HG02678 (cell line): ENCODE data around the gene UPB1.

ENCODE experiments used
- ATAC-seq: cut with Tn5 transposase; IDR thresholded peaks from one replicate; pipeline ENCODE4 v1.9.1; 2021; ENCODE audit warnings: mild to moderate bottlenecking, moderate library complexity; ENCODE audit not compliant: unreplicated experiment

UPB1 gene

DNA sequence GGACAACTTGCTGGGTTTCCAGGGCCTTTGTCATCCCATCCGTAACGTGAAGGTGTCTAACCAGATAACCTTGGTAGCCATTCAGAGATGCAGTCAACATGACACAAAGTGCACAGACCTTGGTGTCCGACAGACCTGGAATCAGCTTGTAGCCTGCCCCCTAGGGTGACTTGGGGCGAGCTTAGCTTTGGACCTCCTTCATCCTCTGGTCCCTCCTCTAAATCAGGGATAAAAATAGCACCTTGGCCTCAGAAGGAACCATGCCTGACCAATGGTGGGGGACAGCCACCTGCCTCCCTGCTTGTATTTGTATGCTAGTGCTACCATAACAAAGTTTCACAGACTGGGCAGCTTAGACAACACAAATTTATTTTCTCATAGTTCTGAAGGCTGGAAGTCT is 64.3 kb downstream of the UPB1 start:
- no peak for ATAC-seq

DNA sequence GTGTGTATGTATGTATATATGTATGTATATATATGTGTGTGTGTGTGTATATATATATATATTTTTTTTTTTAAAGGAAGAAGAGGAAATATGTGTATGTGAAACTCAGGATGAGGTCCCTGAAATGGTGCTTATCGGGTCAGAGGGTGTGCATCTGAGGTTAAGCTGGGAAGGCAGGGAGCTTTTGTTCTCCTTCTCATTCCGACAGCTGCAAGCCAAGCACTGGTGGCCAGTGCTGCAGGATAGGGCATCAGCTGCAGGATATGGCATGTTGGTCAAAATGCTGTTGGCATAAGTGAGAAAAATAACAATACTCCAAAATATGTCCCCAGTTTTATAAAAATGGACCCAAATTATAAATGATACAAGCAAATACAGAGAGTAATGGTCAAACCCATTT is 68.1 kb downstream of the UPB1 start:
- no peak for ATAC-seq

DNA sequence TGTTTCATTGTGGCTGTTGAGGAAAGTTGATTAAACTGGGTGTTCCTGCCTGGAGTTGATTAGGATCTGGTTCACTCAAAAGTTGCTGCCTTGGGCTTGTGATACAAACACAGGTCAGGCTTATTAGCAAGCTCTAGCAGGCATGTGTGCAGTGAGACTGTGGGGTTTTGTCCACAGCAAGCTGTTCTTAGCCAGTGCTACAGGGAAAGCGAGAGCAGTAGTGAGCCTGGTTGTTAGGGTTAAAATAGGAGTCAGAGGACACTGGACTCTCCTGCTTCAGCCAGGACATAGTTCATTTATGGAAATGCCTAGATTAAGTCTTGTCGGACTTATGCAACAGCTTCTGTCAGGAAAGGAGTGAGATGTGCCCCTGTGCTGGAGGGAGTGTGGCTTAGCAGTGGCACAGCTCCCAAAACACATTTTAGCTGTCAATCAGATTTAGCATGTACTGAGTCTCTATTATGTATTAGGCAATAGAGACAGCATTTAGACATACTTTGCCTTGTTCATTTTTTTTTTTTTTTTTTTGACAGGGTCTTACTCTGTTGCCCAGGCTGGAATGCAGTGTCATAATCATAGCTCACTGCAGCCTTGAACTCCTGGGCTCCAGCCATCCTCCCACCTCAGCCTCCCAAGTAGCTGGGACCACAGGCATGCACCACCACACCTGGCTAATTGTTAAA is 69.4 kb downstream of the UPB1 start:
- no peak for ATAC-seq

DNA sequence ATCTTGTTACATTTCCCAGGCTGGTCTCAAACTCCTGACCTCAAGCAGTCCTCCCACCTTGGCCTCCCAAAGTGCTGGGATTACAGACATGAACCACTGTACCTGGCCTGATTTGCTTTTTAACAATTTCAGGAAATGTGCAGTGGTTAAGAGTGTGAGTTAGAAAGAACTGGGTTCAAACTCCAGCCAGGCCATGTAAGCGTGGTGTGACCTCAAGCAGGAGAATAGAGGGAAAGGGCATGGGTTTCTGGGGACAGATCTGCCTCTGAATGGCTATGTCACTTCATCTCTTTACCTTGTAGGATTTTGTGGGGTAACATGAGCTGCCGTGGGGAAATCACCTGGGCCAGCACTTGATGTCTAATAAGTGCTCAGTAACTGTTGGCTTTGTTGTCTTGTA is 69.9 kb downstream of the UPB1 start:
- no peak for ATAC-seq

DNA sequence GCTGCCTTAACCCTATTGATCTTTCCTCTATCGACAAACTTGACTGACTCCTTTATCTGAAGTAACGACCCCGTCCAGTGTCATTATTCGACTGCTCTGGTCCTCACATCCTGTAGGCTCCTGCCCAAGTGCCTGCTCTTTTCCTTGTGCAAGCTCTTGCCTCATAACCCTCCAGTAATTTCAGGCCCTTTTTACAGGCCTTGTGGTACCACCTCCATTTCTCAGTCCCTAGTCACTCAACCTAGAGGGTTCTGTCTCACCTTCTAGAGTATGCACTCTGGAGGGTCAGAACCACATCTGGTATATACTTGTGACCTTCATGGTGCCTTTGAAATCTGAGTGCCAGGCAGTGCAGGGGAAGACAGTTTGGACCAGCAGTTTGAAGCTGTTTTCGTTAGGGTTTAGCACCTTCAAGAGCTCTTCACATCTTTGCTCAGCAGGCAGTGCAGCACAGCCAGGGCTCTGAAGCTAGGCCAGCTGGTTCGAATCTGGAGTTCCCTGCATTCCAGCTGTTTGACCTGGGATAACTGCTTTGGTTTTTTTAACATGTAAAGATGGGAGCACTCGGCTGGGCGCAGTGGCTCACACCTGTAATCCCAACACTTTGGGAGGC is 71.9 kb downstream of the UPB1 start:
- ATAC-seq, result no peak

DNA sequence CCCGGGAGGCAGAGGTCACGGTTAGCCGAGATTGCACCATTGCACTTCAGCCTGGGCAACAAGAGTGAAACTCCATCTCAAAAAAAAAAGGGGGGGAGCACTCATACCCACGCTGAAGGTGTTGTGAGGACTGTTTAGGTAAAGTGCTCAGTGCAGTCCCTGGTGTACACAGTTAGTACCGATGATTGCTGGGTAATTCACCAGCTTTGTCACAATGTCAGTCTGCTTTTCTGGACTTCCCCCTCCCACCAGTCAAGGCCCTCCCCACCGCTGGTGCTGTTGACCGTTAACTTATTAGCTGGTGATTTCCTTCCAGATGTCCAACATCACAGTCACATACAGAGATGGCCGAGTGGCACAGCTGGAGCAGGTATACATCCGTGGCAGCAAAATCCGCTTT is 72.5 kb downstream of the UPB1 start:
- ATAC-seq, result peak; percentile 45

DNA sequence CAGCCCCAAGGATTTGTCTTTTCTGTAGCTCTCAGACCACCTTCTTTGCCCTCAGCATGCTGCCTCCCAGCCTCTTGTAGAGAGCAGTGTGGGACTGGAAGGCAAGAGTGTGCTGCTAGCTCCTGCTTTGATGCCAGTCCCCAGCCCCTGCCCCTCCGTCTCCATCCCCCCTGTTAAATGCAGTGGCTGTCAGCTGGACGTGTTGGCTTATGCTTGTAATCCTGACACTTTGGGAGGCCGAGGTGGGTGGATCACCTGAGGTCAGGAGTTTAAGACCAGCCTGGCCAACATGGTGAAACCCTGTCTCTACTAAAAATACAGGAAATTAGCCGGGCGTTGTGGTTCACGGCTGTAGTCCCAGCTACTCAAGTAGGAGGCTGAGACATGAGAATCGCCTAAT is 76.1 kb downstream of the UPB1 start:
- no peak for ATAC-seq

DNA sequence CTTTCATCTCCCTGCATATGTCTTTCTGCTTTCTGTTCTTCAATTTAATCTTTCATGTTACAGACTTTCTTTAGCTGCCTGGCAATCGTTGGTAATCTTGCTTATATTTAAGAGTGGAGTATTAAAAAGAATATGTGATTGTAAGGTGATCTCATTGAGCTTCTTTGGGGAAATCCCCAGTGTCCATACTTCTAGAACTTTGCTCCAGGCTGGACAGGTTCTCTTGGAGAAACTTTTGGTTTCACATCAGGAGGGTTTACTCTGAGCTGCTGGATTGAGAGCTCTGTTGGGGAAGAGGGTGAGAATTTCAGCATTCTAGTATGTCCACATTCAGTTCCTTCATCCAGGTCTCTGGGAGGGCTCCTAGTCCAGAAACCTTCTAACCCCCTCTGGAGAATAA is 81.6 kb downstream of the UPB1 start:
- no peak for ATAC-seq
